T-cell (primary cell): ENCODE measurements around the gene PCDH9. TPM values are rescaled to one million over a fixed set of nuclear protein-coding genes. Genes with fewer than 3 reads are reported as not detected.

Source experiments
- ATAC-seq, 4 experiments: fragments of 200-7000 bp in 3 of 4; fragments of 150-1000 bp in 1 of 4; cut with Tn5 transposase; replicated peaks in 1 of 4; 1 replicate in 3 of 4; 2 replicates in 1 of 4; pipeline ENCODE4 v1.10.0; 2021; ENCODE audit warnings: moderate library complexity in 3 of 4, mild to moderate bottlenecking in 2 of 4, moderate number of reproducible peaks in 1 of 4
- CTCF ChIA-PET, 2 donors: fragments of 300-600 bp; sonication (Branson Sonifier 250); formaldehyde crosslinking; loops; one replicate each; lab custom pipeline; 2022; ENCODE audit warnings: antibody characterized with exemption in 2 of 2; lab: Charles Lee
- POLR2A ChIA-PET, 2 donors: fragments of 300-600 bp; sonication (Branson Sonifier 250); formaldehyde crosslinking; loops; one replicate each; lab custom pipeline; 2022; ENCODE audit warnings: antibody characterized with exemption in 2 of 2; lab: Charles Lee
- DNase-seq, 35 experiments: peaks; one replicate each; pipeline versions ENCODE4 v3.0.0 to v3.0.0-alpha.2; 2013 to 2023
- H3K27ac ChIP-seq: one replicate; pipeline ENCODE4 v1.5.1; 2013; ENCODE audit warnings: low read length
- H3K27me3 ChIP-seq, 2 experiments: replicated peaks in 1 of 2; 1 replicate in 1 of 2; 2 replicates in 1 of 2; pipeline versions ENCODE4 v1.6.1 to v1.7.0; 2013; ENCODE audit warnings: low read length in 1 of 2, mixed read lengths in 1 of 2; ENCODE audit not compliant: control insufficient read depth in 2 of 2, insufficient read depth in 2 of 2; ENCODE audit errors: extremely low read depth in 1 of 2
- H3K36me3 ChIP-seq, 2 donors: 1 replicate in 1 of 2; 2 replicates in 1 of 2; pipeline versions ENCODE4 v1.6.1 to v1.7.0; 2013; ENCODE audit warnings: low read length in 1 of 2; ENCODE audit not compliant: control insufficient read depth in 2 of 2, insufficient read depth in 1 of 2; ENCODE audit errors: extremely low read depth in 1 of 2
- H3K4me1 ChIP-seq, 2 experiments: 1 replicate in 1 of 2; 2 replicates in 1 of 2; pipeline versions ENCODE4 v1.6.1 to v1.7.0; 2013; ENCODE audit warnings: low read length in 2 of 2, mixed read lengths in 1 of 2; ENCODE audit not compliant: insufficient read depth in 2 of 2, control insufficient read depth in 1 of 2; ENCODE audit errors: extremely low read depth in 1 of 2
- H3K4me3 ChIP-seq, 2 donors: 1 replicate in 1 of 2; 2 replicates in 1 of 2; pipeline versions ENCODE4 v1.5.1 to v1.7.0; 2013; ENCODE audit warnings: mild to moderate bottlenecking in 2 of 2, low read length in 1 of 2, moderate library complexity in 1 of 2; ENCODE audit not compliant: control insufficient read depth in 1 of 2; ENCODE audit errors: extremely low read depth in 1 of 2
- H3K9me3 ChIP-seq: 2 replicates; pipeline ENCODE4 v1.7.0; 2013
- H3K27ac Mint-ChIP-seq, 2 donors: one replicate each; pipeline ENCODE4 v1.8.0; 2020 to 2021; ENCODE audit warnings: mild to moderate bottlenecking in 2 of 2, mixed read lengths in 2 of 2
- H3K27me3 Mint-ChIP-seq, 2 donors: one replicate each; pipeline ENCODE4 v1.8.0; 2021 to 2022; ENCODE audit warnings: mixed read lengths in 2 of 2
- H3K36me3 Mint-ChIP-seq: one replicate; pipeline ENCODE4 v1.8.0; 2021; ENCODE audit warnings: mixed read lengths
- H3K4me1 Mint-ChIP-seq, 3 donors: one replicate each; pipeline ENCODE4 v1.8.0; 2020 to 2022; ENCODE audit warnings: mixed read lengths in 3 of 3, mild to moderate bottlenecking in 1 of 3
- H3K4me3 Mint-ChIP-seq, 3 donors: one replicate each; pipeline ENCODE4 v1.8.0; 2020 to 2022; ENCODE audit warnings: mild to moderate bottlenecking in 3 of 3, mixed read lengths in 3 of 3, moderate library complexity in 3 of 3
- H3K9me3 Mint-ChIP-seq, 3 donors: one replicate each; pipeline ENCODE4 v1.8.0; 2020 to 2022; ENCODE audit warnings: mixed read lengths in 3 of 3
- WGBS: methylation state at CpG from one replicate; pipeline ENCODE4 v1.1.5; 2013; ENCODE audit warnings: missing lambda C conversion rate; ENCODE audit not compliant: insufficient coverage; 5-methylcytosine and 5-hydroxymethylcytosine counted together
- total RNA-seq, 35 experiments: library from RNA in 6 of 35; stranded (reverse) in 6 of 35; fragments of 120-200 nt in 1 of 35; gene quantifications; one replicate each; pipeline versions ENCODE4 v1.2.1 to v1.2.4 and lab custom pipeline; 2013 to 2026

Gene PCDH9
- total RNA-seq, 5 donors from 2014 or later (not counting 1 experiment from before 2014, with no cell fraction given) = 0.38 to 1.3 (median 0.53) TPM

GRCh38 chr13:66639044-66639443 lies 591.1 kb downstream of the PCDH9 start:
- Mint-ChIP-seq H3K27me3 (no peaks in the 10 kb centered on the region), H3K9me3 (no peaks in the 10 kb centered on the region), H3K4me1 (no peaks in the 10 kb centered on the region), H3K4me3 (no peak overlapping the region), H3K36me3 (no peaks in the 10 kb centered on the region), H3K27ac (no peak overlapping the region)
- Histone ChIP-seq H3K27me3 (no peaks in the 10 kb centered on the region), H3K36me3 (no peaks in the 10 kb centered on the region), H3K27ac (no peak overlapping the region), H3K4me1 (no peaks in the 10 kb centered on the region), H3K9me3 (no peaks in the 10 kb centered on the region), H3K4me3 (no peak overlapping the region)
- no peak for DNase-seq
- CTCF ChIA-PET = no interaction called here
- WGBS = no CpG with 5 or more reads among the region's 1 CpG
- no peak for ATAC-seq
- POLR2A ChIA-PET = no interaction called here

GRCh38 chr13:66635526-66635925 lies 594.6 kb downstream of the PCDH9 start:
- Mint-ChIP-seq H3K4me1 (no peaks in the 10 kb centered on the region), H3K27ac (no peak overlapping the region), H3K36me3 (no peaks in the 10 kb centered on the region), H3K4me3 (no peak overlapping the region), H3K9me3 (no peaks in the 10 kb centered on the region), H3K27me3 (no peaks in the 10 kb centered on the region)
- Histone ChIP-seq H3K27ac (no peak overlapping the region), H3K36me3 (no peaks in the 10 kb centered on the region), H3K4me3 (no peak overlapping the region), H3K9me3 (no peaks in the 10 kb centered on the region), H3K27me3 (no peaks in the 10 kb centered on the region), H3K4me1 (no peaks in the 10 kb centered on the region)
- ATAC-seq = no peak
- POLR2A ChIA-PET = no interaction called here
- no CpG with 5 or more reads among the region's 1 CpG for WGBS
- CTCF ChIA-PET = no interaction called here
- no peak for DNase-seq

- no peaks in the 10 kb centered on the region for H3K36me3 ChIP-seq
- H3K4me1 ChIP-seq = no peaks in the 10 kb centered on the region
- Mint-ChIP-seq H3K4me3 (no peak overlapping the region), H3K4me1 (no peaks in the 10 kb centered on the region), H3K36me3 (no peaks in the 10 kb centered on the region), H3K9me3 (peaks cover 0 to 5% (median 0%) of the 10 kb centered on the region in 3 donors), H3K27me3 (no peaks in the 10 kb centered on the region), H3K27ac (no peak overlapping the region)
- no peak overlapping the region for H3K27ac ChIP-seq
- POLR2A ChIA-PET = no interaction called here
- DNase-seq (no peak), ATAC-seq (no peak)
- no peaks in the 10 kb centered on the region for H3K9me3 ChIP-seq
- CTCF ChIA-PET = no interaction called here
- no peak overlapping the region for H3K4me3 ChIP-seq
- H3K27me3 ChIP-seq = no peaks in the 10 kb centered on the region
Measured at GRCh38 chr13:66634384-66634783, 595.8 kb downstream of the PCDH9 start.

- Histone ChIP-seq H3K4me1 (no peaks in the 10 kb centered on the region), H3K9me3 (no peaks in the 10 kb centered on the region), H3K4me3 (no peak overlapping the region), H3K27ac (no peak overlapping the region), H3K27me3 (no peaks in the 10 kb centered on the region), H3K36me3 (no peaks in the 10 kb centered on the region)
- WGBS = 83% methylated on average over 1 of the region's 4 CpGs
- CTCF ChIA-PET = no interaction called here
- no peak overlapping the region for H3K4me3 Mint-ChIP-seq
- no peaks in the 10 kb centered on the region for H3K36me3 Mint-ChIP-seq
- POLR2A ChIA-PET = no interaction called here
- DNase-seq (no peak), ATAC-seq (no peak)
- H3K4me1 Mint-ChIP-seq = no peaks in the 10 kb centered on the region
- H3K9me3 Mint-ChIP-seq = peaks cover 0 to 18% (median 4%) of the 10 kb centered on the region in 3 donors
- no peak overlapping the region for H3K27ac Mint-ChIP-seq
- H3K27me3 Mint-ChIP-seq = no peaks in the 10 kb centered on the region
Measured at GRCh38 chr13:66627512-66627911, 602.6 kb downstream of the PCDH9 start.

GRCh38 chr13:66624302-66624701 lies 605.8 kb downstream of the PCDH9 start:
- no peak overlapping the region for H3K4me3 ChIP-seq
- H3K36me3 ChIP-seq = no peaks in the 10 kb centered on the region
- Mint-ChIP-seq H3K27ac (no peak overlapping the region), H3K4me3 (no peak overlapping the region), H3K9me3 (peaks cover 2 to 19% (median 4%) of the 10 kb centered on the region in 3 donors), H3K27me3 (no peaks in the 10 kb centered on the region), H3K36me3 (no peaks in the 10 kb centered on the region), H3K4me1 (no peaks in the 10 kb centered on the region)
- ATAC-seq (no peak), DNase-seq (no peak)
- CTCF ChIA-PET = no interaction called here
- H3K9me3 ChIP-seq = no peaks in the 10 kb centered on the region
- WGBS = no CpG with 5 or more reads among the region's 3 CpGs
- H3K27me3 ChIP-seq = no peaks in the 10 kb centered on the region
- no peaks in the 10 kb centered on the region for H3K4me1 ChIP-seq
- no peak overlapping the region for H3K27ac ChIP-seq
- POLR2A ChIA-PET = no interaction called here

- Mint-ChIP-seq H3K27me3 (no peaks in the 10 kb centered on the region), H3K36me3 (no peaks in the 10 kb centered on the region), H3K4me3 (no peak overlapping the region), H3K4me1 (no peaks in the 10 kb centered on the region), H3K27ac (no peak overlapping the region), H3K9me3 (peaks cover 2 to 19% (median 4%) of the 10 kb centered on the region in 3 donors)
- no peak for ATAC-seq
- 61% methylated on average over 2 of the region's 10 CpGs for WGBS
- Histone ChIP-seq H3K9me3 (no peaks in the 10 kb centered on the region), H3K4me1 (no peaks in the 10 kb centered on the region), H3K36me3 (no peaks in the 10 kb centered on the region), H3K27ac (no peak overlapping the region), H3K27me3 (no peaks in the 10 kb centered on the region), H3K4me3 (no peak overlapping the region)
- POLR2A ChIA-PET = no interaction called here
- CTCF ChIA-PET = no interaction called here
- DNase-seq = no peak
Measured at GRCh38 chr13:66623129-66623820, 606.9 kb downstream of the PCDH9 start.
